ENCODE measurements around the gene TOR1AIP1. TPM values are rescaled to one million over a fixed set of nuclear protein-coding genes. Genes with fewer than 3 reads are reported as not detected.
"Not testable (repeated sequence)": the region's sequence is repeated elsewhere in the genome, so short reads cannot be mapped to it uniquely, and the experiment has no call there.

The TOR1AIP1 gene
- total RNA-seq (2014; rRNA removed; shearing (Covaris generic)): 31.5 and 36.6 TPM in 2 replicates
- 33.4 and 38.0 TPM in 2 replicates for polyA plus RNA-seq (2015; cell fraction: cytosol; rRNA removed)
- 41.1 and 44.9 TPM in 2 replicates for polyA plus RNA-seq (2015; cell fraction: nucleus; rRNA removed)

- DNase-seq (ENCODE audit: low read depth): peak; percentile 98
These were observed at the start of gene TOR1AIP1 for GRCh38 chr1:179882253-179883039. TSS of gene TOR1AIP1 (plus strand) at chr1:179882285. CDS start at chr1:179882503, 218 bp downstream.

GRCh38 chr1:179836686-179837445, 45.2 kb upstream of the TOR1AIP1 start:
- not testable (repeated sequence) for DNase-seq (ENCODE audit: low read depth)

- DNase-seq (ENCODE audit: low read depth): no peak
These were observed 42.0 kb upstream of the TOR1AIP1 start for GRCh38 chr1:179840107-179840506.

GRCh38 chr1:179848233-179848632, 33.9 kb upstream of the TOR1AIP1 start:
- DNase-seq (ENCODE audit: low read depth): no peak

- DNase-seq (ENCODE audit: low read depth): no peak
These were observed 29.0 kb upstream of the TOR1AIP1 start for GRCh38 chr1:179853102-179853501.

GRCh38 chr1:179855831-179856230, 26.3 kb upstream of the TOR1AIP1 start:
- not testable (repeated sequence) for DNase-seq (ENCODE audit: low read depth)

GRCh38 chr1:179856296-179856695, 25.8 kb upstream of the TOR1AIP1 start:
- no peak for DNase-seq (ENCODE audit: low read depth)

GRCh38 chr1:179857009-179857408, 25.1 kb upstream of the TOR1AIP1 start:
- no peak for DNase-seq (ENCODE audit: low read depth)

- no peak for DNase-seq (ENCODE audit: low read depth)
These were observed 21.4 kb upstream of the TOR1AIP1 start for GRCh38 chr1:179860652-179861051.

GRCh38 chr1:179865377-179865776, 16.7 kb upstream of the TOR1AIP1 start:
- no peak for DNase-seq (ENCODE audit: low read depth)

- no peak for DNase-seq (ENCODE audit: low read depth)
These were observed 15.5 kb upstream of the TOR1AIP1 start for GRCh38 chr1:179866616-179867015.

- peak; percentile 59 for DNase-seq (ENCODE audit: low read depth)
These were observed 14.4 kb upstream of the TOR1AIP1 start for GRCh38 chr1:179867493-179868330.

- no peak for DNase-seq (ENCODE audit: low read depth)
These were observed 11.2 kb upstream of the TOR1AIP1 start for GRCh38 chr1:179870870-179871269.

GRCh38 chr1:179871940-179872339, 10.1 kb upstream of the TOR1AIP1 start:
- DNase-seq (ENCODE audit: low read depth): no peak

GRCh38 chr1:179872558-179872957, 9.5 kb upstream of the TOR1AIP1 start:
- DNase-seq (ENCODE audit: low read depth): no peak

- DNase-seq (ENCODE audit: low read depth): no peak
These were observed 8.6 kb upstream of the TOR1AIP1 start for GRCh38 chr1:179873438-179873851.

GRCh38 chr1:179875596-179876299, 6.3 kb upstream of the TOR1AIP1 start:
- no peak for DNase-seq (ENCODE audit: low read depth)

- DNase-seq (ENCODE audit: low read depth): peak; percentile 33
These were observed 5.8 kb upstream of the TOR1AIP1 start for GRCh38 chr1:179876300-179876715.

GRCh38 chr1:179877586-179878265, 4.4 kb upstream of the TOR1AIP1 start, which contains the start of gene TOR1AIP2:
TSS of gene TOR1AIP2 (minus strand) at chr1:179877803. CDS start at chr1:179852665, 25,138 bp downstream.
- DNase-seq (ENCODE audit: low read depth): peak; percentile 84

GRCh38 chr1:179879797-179880196, 2.3 kb upstream of the TOR1AIP1 start:
- no peak for DNase-seq (ENCODE audit: low read depth)

All from HT1080 (cell line).